Panc1 (cell line): ENCODE data around the gene RNF168. TPM values are rescaled to one million over a fixed set of nuclear protein-coding genes. Genes with fewer than 3 reads are reported as not detected.
"Not testable (repeated sequence)": the region's sequence is repeated elsewhere in the genome, so short reads cannot be mapped to it uniquely, and the experiment has no call there.

Experiments
- ATAC-seq: fragments of 200-7000 bp; cut with Tn5 transposase; 2 replicates; pipeline ENCODE4 v1.9.1; 2020; ENCODE audit warnings: mild to moderate bottlenecking, moderate library complexity
- BruUV-seq: library from RNA; stranded (reverse); fragments of 400-500 nt; replicated peaks from 2 replicates; lab custom pipeline; 2021; lab: Mats Ljungman, UMichigan
- CTCF ChIA-PET: fragments of 300-600 bp; sonication (Branson Sonifier 250); formaldehyde crosslinking; loops from one replicate; lab custom pipeline; 2022; ENCODE audit warnings: antibody characterized with exemption; lab: Charles Lee
- POLR2A ChIA-PET: fragments of 300-600 bp; sonication (Branson Sonifier 250); formaldehyde crosslinking; loops from one replicate; lab custom pipeline; 2022; ENCODE audit warnings: antibody characterized with exemption; lab: Charles Lee
- DNase-seq: peaks from one replicate; pipeline ENCODE4 v3.0.0-alpha.2; 2010; ENCODE audit warnings: low read depth, low spot score
- H3K27ac ChIP-seq: 2 replicates; pipeline ENCODE4 v1.5.1; 2011; ENCODE audit warnings: mild to moderate bottlenecking, low read length, inconsistent platforms
- H3K27me3 ChIP-seq: fragments of 200-500 bp; sonication (Bioruptor generic); 2 replicates; pipeline ENCODE4 v1.6.0; 2014; ENCODE audit warnings: low read length, inconsistent platforms; ENCODE audit not compliant: control insufficient read depth, insufficient read depth
- H3K36me3 ChIP-seq: fragments of 200-500 bp; sonication (Bioruptor generic); 2 replicates; pipeline ENCODE4 v1.5.1; 2014; ENCODE audit warnings: inconsistent platforms, mild to moderate bottlenecking, low read length, moderate library complexity; ENCODE audit not compliant: control insufficient read depth, insufficient read depth
- H3K4me1 ChIP-seq: 2 replicates; pipeline ENCODE4 v1.5.1; 2011; ENCODE audit warnings: inconsistent platforms, mild to moderate bottlenecking, low read length, moderate library complexity; ENCODE audit not compliant: control insufficient read depth, insufficient read depth
- H3K4me3 ChIP-seq, 2 experiments: 2 replicates each; pipeline ENCODE4 v1.5.1; 2011 to 2012; ENCODE audit warnings: low read depth in 2 of 2, low read length in 2 of 2, mild to moderate bottlenecking in 2 of 2, inconsistent platforms in 1 of 2, moderate library complexity in 1 of 2
- H3K9me3 ChIP-seq: fragments of 200-500 bp; sonication (Bioruptor generic); 2 replicates; pipeline ENCODE4 v1.5.1; 2014; ENCODE audit warnings: low read depth, mild to moderate bottlenecking, inconsistent platforms, low read length, moderate library complexity; ENCODE audit not compliant: control insufficient read depth, insufficient read depth
- POLR2AphosphoS5 ChIP-seq: IDR thresholded peaks from 2 replicates; pipeline ENCODE4 v1.6.1; 2012; ENCODE audit warnings: mild to moderate bottlenecking, low read depth, low read length, moderate library complexity
- REST ChIP-seq, 2 experiments: IDR thresholded peaks; 2 replicates each; pipeline ENCODE4 v1.6.1; 2011 to 2012; ENCODE audit warnings: low read depth in 2 of 2, control low read depth in 1 of 2, low read length in 1 of 2, mild to moderate bottlenecking in 1 of 2, moderate library complexity in 1 of 2; ENCODE audit not compliant: insufficient read depth in 1 of 2
- SIN3A ChIP-seq: IDR thresholded peaks from 2 replicates; pipeline ENCODE4 v1.6.1; 2012; ENCODE audit warnings: low read depth, mild to moderate bottlenecking, low read length, moderate library complexity, borderline replicate concordance; ENCODE audit not compliant: insufficient read depth
- TCF7L2 ChIP-seq: IDR thresholded peaks from 2 replicates; pipeline ENCODE4 v1.6.1; 2011; ENCODE audit warnings: mild to moderate bottlenecking, low read depth, low read length, inconsistent platforms
- in situ Hi-C: cut with HindIII; loops from 2 replicates; pipeline ENCODE4 v1.10.0; 2016; ENCODE audit warnings: low sequenced_read_pairs, low pct_unique_long_range_greater_than_20kb
- intact Hi-C: fragments of 100-400 bp; cut with micrococcal nuclease; formaldehyde crosslinking; loops from one replicate; pipeline ENCODE4 v1.10.0; 2022; ENCODE audit not compliant: unreplicated experiment
- total RNA-seq: library from RNA; stranded (reverse); gene quantifications from one replicate; pipeline ENCODE4 v1.2.1, GENCODE V29; 2021; ENCODE audit not compliant: unreplicated experiment
- TF ChIP-seq, protein P1 (sequence below): fragments of 450-650 bp; IDR thresholded peaks from 2 replicates; pipeline ENCODE4 v1.5.1; 2017; ENCODE audit warnings: mild to moderate bottlenecking

Gene RNF168
- total RNA-seq, 1 experiment from 2014 or later = 21.3 TPM

GRCh38 chr3:196514350-196514716, 10.8 kb upstream of the RNF168 start:
- Histone ChIP-seq H3K36me3 (no peaks in the 10 kb centered on the region), H3K9me3 (no peaks in the 10 kb centered on the region), H3K4me3 (no peak overlapping the region), H3K27me3 (no peaks in the 10 kb centered on the region), H3K27ac (no peak overlapping the region), H3K4me1 (no peaks in the 10 kb centered on the region)
- POLR2A ChIA-PET = no interaction called here
- DNase-seq = no peak
- no TSS peak for BruUV-seq
- intact Hi-C loops = no loop called here
- TF ChIP-seq, protein P1, sequence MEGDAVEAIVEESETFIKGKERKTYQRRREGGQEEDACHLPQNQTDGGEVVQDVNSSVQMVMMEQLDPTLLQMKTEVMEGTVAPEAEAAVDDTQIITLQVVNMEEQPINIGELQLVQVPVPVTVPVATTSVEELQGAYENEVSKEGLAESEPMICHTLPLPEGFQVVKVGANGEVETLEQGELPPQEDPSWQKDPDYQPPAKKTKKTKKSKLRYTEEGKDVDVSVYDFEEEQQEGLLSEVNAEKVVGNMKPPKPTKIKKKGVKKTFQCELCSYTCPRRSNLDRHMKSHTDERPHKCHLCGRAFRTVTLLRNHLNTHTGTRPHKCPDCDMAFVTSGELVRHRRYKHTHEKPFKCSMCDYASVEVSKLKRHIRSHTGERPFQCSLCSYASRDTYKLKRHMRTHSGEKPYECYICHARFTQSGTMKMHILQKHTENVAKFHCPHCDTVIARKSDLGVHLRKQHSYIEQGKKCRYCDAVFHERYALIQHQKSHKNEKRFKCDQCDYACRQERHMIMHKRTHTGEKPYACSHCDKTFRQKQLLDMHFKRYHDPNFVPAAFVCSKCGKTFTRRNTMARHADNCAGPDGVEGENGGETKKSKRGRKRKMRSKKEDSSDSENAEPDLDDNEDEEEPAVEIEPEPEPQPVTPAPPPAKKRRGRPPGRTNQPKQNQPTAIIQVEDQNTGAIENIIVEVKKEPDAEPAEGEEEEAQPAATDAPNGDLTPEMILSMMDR = no peak
- TF ChIP-seq SIN3A = no peak
- no peak for TF ChIP-seq TCF7L2
- TF ChIP-seq REST (IDR thresholded peaks at IDR 0.05; ENCODE audit: insufficient read depth in 1 of 2, low read depth in 2 of 2, low read length in 1 of 2) = no peak
- no peak for TF ChIP-seq POLR2AphosphoS5
- CTCF ChIA-PET = no interaction called here
- ATAC-seq = no peak
- in situ Hi-C loops = no loop called here

DNA sequence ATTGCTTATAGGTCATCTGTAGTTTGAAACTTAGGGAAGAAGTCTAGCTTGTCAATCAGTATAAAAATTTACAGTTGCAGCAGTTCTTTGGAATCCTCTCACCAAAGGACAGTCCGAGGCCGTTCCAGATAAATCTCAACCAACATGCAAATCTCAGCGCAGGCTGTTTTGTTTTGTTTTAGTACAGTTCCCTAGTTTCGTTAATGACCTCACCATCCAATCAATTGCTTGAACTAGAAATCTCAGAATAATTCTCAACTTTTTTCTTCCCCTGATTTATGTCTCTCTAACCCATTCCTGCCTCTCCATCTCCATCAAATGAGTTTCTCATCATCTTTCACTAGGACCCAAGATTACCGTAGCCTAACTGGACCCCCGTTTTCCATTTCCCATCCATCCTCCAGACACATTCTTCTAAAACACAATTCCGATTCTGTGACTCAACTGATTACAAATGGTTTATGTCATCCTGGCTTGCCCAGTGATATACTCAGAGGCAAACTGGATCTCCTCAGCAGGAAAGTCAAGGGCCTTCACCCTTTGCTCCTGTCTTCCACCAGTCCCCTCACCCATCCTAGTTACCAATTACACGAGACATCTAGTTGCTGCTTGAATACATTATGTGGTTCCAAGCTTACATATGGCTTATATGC, 10.3 kb upstream of the RNF168 start:
- no peak overlapping the region for H3K27ac ChIP-seq
- H3K27me3 ChIP-seq = no peaks in the 10 kb centered on the region
- BruUV-seq = no TSS peak
- ChIA-PET POLR2A (interaction anchor here (0.7 kb wide), 1 partner anchor 7 kb away, joined by 3 read pairs; no protein-coding TSS in a partner anchor), CTCF (no interaction called here)
- H3K4me3 ChIP-seq = no peak overlapping the region
- no peaks in the 10 kb centered on the region for H3K9me3 ChIP-seq
- DNase-seq (no peak), ATAC-seq (no peak)
- TF ChIP-seq REST (IDR thresholded peaks at IDR 0.05; ENCODE audit: insufficient read depth in 1 of 2, low read depth in 2 of 2, low read length in 1 of 2) (no peak), SIN3A (no peak), TCF7L2 (no peak), POLR2AphosphoS5 (no peak)
- TF ChIP-seq, protein P1 = no peak
- H3K4me1 ChIP-seq = no peaks in the 10 kb centered on the region
- in situ Hi-C loops (no loop called here), intact Hi-C loops (no loop called here)
- H3K36me3 ChIP-seq = no peaks in the 10 kb centered on the region

DNA sequence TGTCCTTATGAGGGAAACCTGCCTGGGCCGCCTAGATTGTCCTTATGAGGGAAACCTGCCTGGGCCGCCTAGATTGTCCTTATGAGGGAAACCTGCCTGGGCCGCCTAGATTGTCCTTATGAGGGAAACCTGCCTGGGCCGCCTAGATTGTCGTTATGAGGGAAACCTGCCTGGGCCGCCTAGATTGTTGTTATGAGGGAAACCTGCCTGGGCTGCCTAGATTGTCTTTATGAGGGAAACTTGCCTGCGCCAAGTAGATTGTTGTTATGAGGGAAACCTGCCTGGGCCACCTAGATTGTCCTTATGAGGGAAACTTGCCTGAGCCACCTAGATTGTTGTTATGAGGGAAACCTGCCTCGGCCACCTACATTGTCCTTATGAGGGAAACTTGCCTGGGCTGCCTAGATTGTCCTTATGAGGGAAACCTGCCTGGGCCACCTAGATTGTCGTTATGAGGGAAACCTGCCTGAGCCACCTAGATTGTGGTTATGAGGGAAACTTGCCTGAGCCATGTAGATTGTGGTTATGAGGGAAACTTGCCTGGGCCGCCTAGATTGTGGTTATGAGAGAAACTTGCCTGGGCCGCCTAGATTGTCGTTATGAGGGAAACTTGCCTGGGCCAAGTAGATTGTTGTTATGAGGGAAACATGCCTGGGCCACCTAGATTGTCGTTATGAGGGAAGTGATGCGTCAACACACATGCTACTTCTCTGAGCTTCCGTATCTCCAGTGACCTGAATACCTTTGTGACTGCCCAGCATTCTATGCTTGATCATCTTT, 8.3 kb upstream of the RNF168 start:
- BruUV-seq, ATAC-seq, H3K36me3 ChIP-seq, intact Hi-C loops, in situ Hi-C loops, H3K27ac ChIP-seq, H3K27me3 ChIP-seq, H3K9me3 ChIP-seq, H3K4me3 ChIP-seq, DNase-seq, POLR2A ChIA-PET, H3K4me1 ChIP-seq: not testable (repeated sequence)
- CTCF ChIA-PET = interaction anchor here (1.1 kb wide), 1 partner anchor 11 kb away, joined by 4 read pairs; no protein-coding TSS in a partner anchor
